ENCODE results near the gene MCC.

GRCh38 chr5:113189291-113189690 lies 299.0 kb downstream of the MCC start:
- TF ChIP-seq CTCF (IDR thresholded peaks at IDR 0.05): no peak
- TF ChIP-seq EZH2 (IDR thresholded peaks at IDR 0.05): no peak
